H9 (cell line): ENCODE data around the gene MSI2. TPM values are rescaled to one million over a fixed set of nuclear protein-coding genes. Genes with fewer than 3 reads are reported as not detected.

Experiments used
- DNase-seq: peaks from one replicate; pipeline ENCODE4 v3.0.0-alpha.2; 2017
- H2AFZ ChIP-seq: one replicate; pipeline ENCODE4 v1.6.1; 2013; ENCODE audit warnings: mild to moderate bottlenecking, low read length, control low read depth, moderate library complexity
- H2AK5ac ChIP-seq: 2 replicates; pipeline ENCODE4 v1.6.1; 2013; ENCODE audit warnings: low read length, control low read depth, mixed read lengths; ENCODE audit not compliant: insufficient read length
- H2BK120ac ChIP-seq: one replicate; pipeline ENCODE4 v1.6.1; 2013; ENCODE audit warnings: low read depth, mild to moderate bottlenecking, low read length, control low read depth, inconsistent platforms; ENCODE audit not compliant: poor library complexity, severe bottlenecking
- H2BK12ac ChIP-seq: 2 replicates; pipeline ENCODE4 v1.6.1; 2013; ENCODE audit warnings: low read length, control low read depth, mixed read lengths, low read depth; ENCODE audit not compliant: insufficient read length
- H2BK15ac ChIP-seq: 2 replicates; pipeline ENCODE4 v1.6.1; 2013; ENCODE audit warnings: low read depth, low read length, control low read depth
- H2BK20ac ChIP-seq: one replicate; pipeline ENCODE4 v1.6.1; 2013; ENCODE audit warnings: low read depth, mild to moderate bottlenecking, low read length, control low read depth, inconsistent platforms; ENCODE audit not compliant: poor library complexity, severe bottlenecking
- H2BK5ac ChIP-seq: 2 replicates; pipeline ENCODE4 v1.6.1; 2013; ENCODE audit warnings: low read length, control low read depth, mixed read lengths; ENCODE audit not compliant: insufficient read length
- H3K14ac ChIP-seq: 2 replicates; pipeline ENCODE4 v1.6.1; 2013; ENCODE audit warnings: low read length, control low read depth; ENCODE audit not compliant: insufficient read depth
- H3K18ac ChIP-seq: 2 replicates; pipeline ENCODE4 v1.6.1; 2013; ENCODE audit warnings: low read depth, mild to moderate bottlenecking, mixed read lengths, low read length, control low read depth; ENCODE audit not compliant: insufficient read length
- H3K23ac ChIP-seq: 2 replicates; pipeline ENCODE4 v1.6.1; 2013; ENCODE audit warnings: low read length, control low read depth, mixed read lengths, low read depth; ENCODE audit not compliant: insufficient read length
- H3K23me2 ChIP-seq: 2 replicates; pipeline ENCODE4 v1.6.1; 2013; ENCODE audit warnings: low read depth, mild to moderate bottlenecking, mixed read lengths, low read length, control low read depth; ENCODE audit not compliant: insufficient read length, poor library complexity, severe bottlenecking
- H3K27ac ChIP-seq: 2 replicates; pipeline ENCODE4 v1.5.1; 2013; ENCODE audit warnings: low read length, control low read depth, mixed read lengths, low read depth; ENCODE audit not compliant: insufficient read length
- H3K27me3 ChIP-seq: 2 replicates; pipeline ENCODE4 v1.6.1; 2013; ENCODE audit warnings: low read length, control low read depth, inconsistent platforms; ENCODE audit not compliant: insufficient read depth
- H3K4ac ChIP-seq: 2 replicates; pipeline ENCODE4 v1.6.1; 2013; ENCODE audit warnings: low read depth, mild to moderate bottlenecking, control low read depth, inconsistent platforms, low read length, moderate library complexity
- H3K4me1 ChIP-seq: 2 replicates; pipeline ENCODE4 v1.6.1; 2013; ENCODE audit warnings: low read length, control low read depth, inconsistent platforms; ENCODE audit not compliant: insufficient read depth
- H3K4me2 ChIP-seq: 2 replicates; pipeline ENCODE4 v1.6.1; 2013; ENCODE audit warnings: low read length, control low read depth, mixed read lengths; ENCODE audit not compliant: insufficient read length, insufficient read depth
- H3K56ac ChIP-seq: 2 replicates; pipeline ENCODE4 v1.6.1; 2013; ENCODE audit warnings: low read depth, mild to moderate bottlenecking, mixed read lengths, low read length, control low read depth; ENCODE audit not compliant: insufficient read length
- H3K79me1 ChIP-seq: 2 replicates; pipeline ENCODE4 v1.6.1; 2013; ENCODE audit warnings: low read depth, mild to moderate bottlenecking, moderate library complexity, low read length, control low read depth, inconsistent platforms; ENCODE audit not compliant: insufficient read depth, poor library complexity, severe bottlenecking
- H3K79me2 ChIP-seq: 2 replicates; pipeline ENCODE4 v1.6.1; 2013; ENCODE audit warnings: low read length, control low read depth, inconsistent platforms; ENCODE audit not compliant: insufficient read depth
- H3K9ac ChIP-seq: 2 replicates; pipeline ENCODE4 v1.6.1; 2013; ENCODE audit warnings: low read length, control low read depth, mixed read lengths; ENCODE audit not compliant: insufficient read length; ENCODE audit errors: extremely low read depth
- H3K9me3 ChIP-seq: one replicate; pipeline ENCODE4 v1.6.1; 2013; ENCODE audit warnings: low read depth, low read length, inconsistent platforms; ENCODE audit not compliant: control insufficient read depth
- H3T11ph ChIP-seq: one replicate; pipeline ENCODE4 v1.6.1; 2013; ENCODE audit warnings: mild to moderate bottlenecking, low read length, control low read depth, inconsistent platforms
- H4K20me1 ChIP-seq: one replicate; pipeline ENCODE4 v1.6.1; 2013; ENCODE audit not compliant: control insufficient read depth, insufficient read length, insufficient read depth
- H4K5ac ChIP-seq: 2 replicates; pipeline ENCODE4 v1.6.1; 2013; ENCODE audit warnings: low read depth, mild to moderate bottlenecking, mixed read lengths, low read length, control low read depth; ENCODE audit not compliant: insufficient read length
- H4K8ac ChIP-seq: replicated peaks from 2 replicates; pipeline ENCODE4 v1.6.1; 2013; ENCODE audit warnings: low read length, control low read depth, mixed read lengths, low read depth; ENCODE audit not compliant: insufficient read length
- H4K91ac ChIP-seq: 2 replicates; pipeline ENCODE4 v1.6.1; 2013; ENCODE audit warnings: low read depth, mild to moderate bottlenecking, moderate library complexity, mixed read lengths, low read length, control low read depth; ENCODE audit not compliant: insufficient read length
- H3K27ac Mint-ChIP-seq, 3 experiments: 2 replicates in 2 of 3; 3 replicates in 1 of 3; pipeline ENCODE4 v1.8.0; 2020 to 2021; ENCODE audit warnings: mixed read lengths in 3 of 3, mild to moderate bottlenecking in 1 of 3, moderate library complexity in 1 of 3
- H3K27me3 Mint-ChIP-seq: 2 replicates; pipeline ENCODE4 v1.8.0; 2021; ENCODE audit warnings: low read depth, mild to moderate bottlenecking, moderate library complexity, mixed read lengths
- H3K36me3 Mint-ChIP-seq, 3 experiments: 2 replicates in 2 of 3; 3 replicates in 1 of 3; pipeline ENCODE4 v1.8.0; 2020 to 2021; ENCODE audit warnings: low read depth in 3 of 3, mixed read lengths in 3 of 3; ENCODE audit not compliant: insufficient read depth in 1 of 3
- H3K4me1 Mint-ChIP-seq, 2 experiments: 2 replicates each; pipeline ENCODE4 v1.8.0; 2020; ENCODE audit warnings: mixed read lengths in 2 of 2
- H3K4me3 Mint-ChIP-seq, 2 experiments: 2 replicates in 1 of 2; 3 replicates in 1 of 2; pipeline ENCODE4 v1.8.0; 2020 to 2021; ENCODE audit warnings: mild to moderate bottlenecking in 2 of 2, mixed read lengths in 2 of 2, moderate library complexity in 1 of 2
- H3K9me3 Mint-ChIP-seq, 2 experiments: 2 replicates in 1 of 2; 3 replicates in 1 of 2; pipeline ENCODE4 v1.8.0; 2020; ENCODE audit warnings: mild to moderate bottlenecking in 2 of 2, mixed read lengths in 2 of 2, moderate library complexity in 1 of 2
- CTCF ChIP-seq: fragments of 200-600 bp; sonication (generic); conservative IDR thresholded peaks from 3 replicates; pipeline ENCODE4 v1.8.0; 2021; ENCODE audit warnings: antibody characterized with exemption, mild to moderate bottlenecking
- WGBS: extraction: QIAGEN DNeasy Blood & Tissue Kit; methylation state at CpG from one replicate; pipeline ENCODE4 v1.1.7; 2013; ENCODE audit warnings: missing lambda C conversion rate, low lambda C conversion rate, mixed read lengths; ENCODE audit not compliant: insufficient read length; ENCODE audit errors: extremely low coverage; 5-methylcytosine and 5-hydroxymethylcytosine counted together
- total RNA-seq: library from RNA; stranded (reverse); gene quantifications from 2 replicates; pipeline ENCODE4 v1.2.1, GENCODE V29; 2021

The MSI2 gene
- total RNA-seq, 1 experiment from 2014 or later = 98.5 TPM

DNA sequence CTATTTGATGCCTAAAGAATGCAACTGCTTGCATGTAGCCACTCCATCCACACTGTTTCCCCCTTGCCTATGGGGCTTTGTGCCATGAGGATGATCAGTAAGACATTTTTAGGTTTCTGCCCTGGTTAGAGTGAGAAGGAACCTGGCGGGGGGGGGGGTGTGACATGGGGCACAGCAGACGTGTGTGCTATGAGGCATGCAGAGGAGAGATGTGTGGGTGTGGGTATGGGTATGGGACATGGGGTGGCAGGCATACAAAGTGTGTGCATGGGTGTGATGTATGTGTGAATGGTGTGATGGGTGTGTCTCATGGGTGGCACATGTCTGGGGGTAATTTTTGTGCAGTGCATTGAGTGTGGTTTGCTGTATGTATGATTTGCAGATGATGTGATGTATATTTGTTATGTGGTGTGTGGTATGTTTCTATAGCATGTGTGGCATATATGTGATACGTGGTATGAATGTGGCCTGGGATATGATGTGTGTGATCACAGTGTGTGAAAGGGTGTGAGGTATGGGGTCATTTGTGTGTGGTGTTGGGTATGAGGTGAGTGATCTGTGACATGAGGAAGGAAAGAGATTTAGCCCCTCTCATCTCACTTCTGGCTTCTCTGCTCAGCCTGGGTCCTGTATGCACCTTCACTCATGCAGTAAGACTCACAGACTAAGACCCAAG lies 473.8 kb downstream of the MSI2 start:
- no peak overlapping the region for H3K4me2 ChIP-seq
- H2BK12ac ChIP-seq = no peak overlapping the region
- H3K56ac ChIP-seq = no peak overlapping the region
- peak; percentile 19 for DNase-seq
- no peak overlapping the region for H3K23ac ChIP-seq
- H2BK15ac ChIP-seq = no peak overlapping the region
- Mint-ChIP-seq H3K4me1 (no peaks in the 10 kb centered on the region), H3K27ac (no peak overlapping the region), H3K27me3 (peaks cover 11% of the 10 kb centered on the region), H3K9me3 (no peaks in the 10 kb centered on the region), H3K36me3 (no peaks in the 10 kb centered on the region), H3K4me3 (no peak overlapping the region)
- H3K14ac ChIP-seq = no peak overlapping the region
- H3K4ac ChIP-seq = no peak overlapping the region
- H4K20me1 ChIP-seq = no peaks in the 10 kb centered on the region
- no peak overlapping the region for H4K8ac ChIP-seq
- H2BK20ac ChIP-seq = no peak overlapping the region
- H2BK5ac ChIP-seq = no peak overlapping the region
- H3K27me3 ChIP-seq = no peaks in the 10 kb centered on the region
- H2AK5ac ChIP-seq = no peak overlapping the region
- no peak overlapping the region for H3T11ph ChIP-seq
- no peaks in the 10 kb centered on the region for H3K79me1 ChIP-seq
- H2AFZ ChIP-seq = no peak overlapping the region
- H4K5ac ChIP-seq = no peak overlapping the region
- no peak overlapping the region for H4K91ac ChIP-seq
- H3K9ac ChIP-seq = no peak overlapping the region
- H3K27ac ChIP-seq = no peak overlapping the region
- H3K4me1 ChIP-seq = no peaks in the 10 kb centered on the region
- TF ChIP-seq CTCF = no peak
- WGBS = 100% methylated on average over 1 of the region's 3 CpGs
- no peak overlapping the region for H2BK120ac ChIP-seq
- no peak overlapping the region for H3K18ac ChIP-seq
- no peaks in the 10 kb centered on the region for H3K23me2 ChIP-seq
- H3K9me3 ChIP-seq = no peaks in the 10 kb centered on the region
- H3K79me2 ChIP-seq = no peaks in the 10 kb centered on the region
